ENCODE results near the gene AQR.
"Not testable (repeated sequence)": the region's sequence is repeated elsewhere in the genome, so short reads cannot be mapped to it uniquely, and the experiment has no call there.

Gene AQR

DNA sequence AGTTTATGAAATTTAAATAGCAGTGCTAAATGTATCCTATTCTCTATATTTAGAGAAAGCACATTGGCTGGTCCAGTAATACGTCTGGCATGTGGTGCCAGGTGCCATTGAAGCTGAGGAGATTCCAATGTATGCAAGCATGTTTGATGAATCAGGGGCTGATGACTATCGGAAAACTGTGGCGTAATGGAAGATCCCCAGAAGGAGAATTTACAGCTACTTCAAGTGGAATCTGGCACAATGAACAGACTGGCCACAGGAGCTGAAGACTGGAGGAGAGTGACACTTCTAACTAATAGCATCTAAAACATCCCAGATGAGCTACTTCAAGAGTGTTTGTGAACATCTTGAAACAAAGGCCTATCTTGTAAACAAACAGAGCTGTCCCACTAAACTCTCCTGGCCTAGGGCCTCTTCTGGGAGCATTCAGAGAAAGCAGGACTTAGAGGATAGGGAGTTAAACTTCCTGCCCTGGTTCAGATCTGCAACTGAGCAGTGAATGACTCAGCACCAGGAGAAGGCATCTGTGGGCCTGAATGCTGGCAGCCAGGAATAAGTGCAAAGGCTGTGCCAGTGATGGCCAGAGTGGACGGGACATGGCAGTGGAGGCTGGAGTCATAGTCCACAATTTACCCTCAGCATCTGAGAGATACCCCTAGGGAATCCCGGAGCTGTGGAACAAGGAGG is 159.0 kb downstream of the AQR start:
- DNase-seq, result no peak

DNA sequence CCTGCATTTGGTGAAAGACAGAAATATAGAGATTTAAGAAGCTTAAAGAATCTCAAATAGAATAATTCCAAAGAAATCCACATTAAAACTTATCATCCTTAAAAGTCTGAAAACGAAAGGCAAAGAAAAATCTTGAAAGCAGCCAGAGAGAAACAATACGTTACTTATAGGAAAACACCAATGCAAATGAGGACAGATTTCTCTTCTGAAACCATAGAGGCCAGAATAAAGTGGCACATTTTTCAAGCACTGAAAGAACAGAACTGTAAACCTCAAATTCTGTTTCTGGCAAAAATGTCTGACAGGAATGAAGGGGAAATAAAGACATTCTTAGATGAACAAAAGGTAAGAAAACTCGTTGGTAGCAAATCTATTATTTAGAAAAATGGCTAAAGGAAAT is 160.4 kb downstream of the AQR start:
- no peak for DNase-seq

DNA sequence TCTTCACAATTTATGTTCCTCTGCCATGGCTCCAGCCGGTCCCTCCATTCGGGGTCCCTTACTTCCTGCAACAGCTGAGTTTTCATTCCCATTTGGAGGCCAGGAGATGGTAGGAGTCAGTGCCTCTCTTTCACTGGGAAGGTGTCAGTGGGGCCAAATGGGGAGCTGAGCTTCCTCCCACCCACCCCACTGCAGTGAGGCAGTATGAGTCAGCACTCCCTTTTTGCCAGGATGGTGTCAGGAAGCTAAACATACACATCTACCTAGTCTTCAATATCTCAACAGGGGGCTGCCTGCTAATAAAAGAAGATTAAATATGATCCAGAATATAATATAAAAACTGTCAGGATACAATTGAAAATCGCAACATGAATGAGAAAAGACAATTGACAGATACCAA is 161.5 kb downstream of the AQR start:
- no peak for DNase-seq

DNA sequence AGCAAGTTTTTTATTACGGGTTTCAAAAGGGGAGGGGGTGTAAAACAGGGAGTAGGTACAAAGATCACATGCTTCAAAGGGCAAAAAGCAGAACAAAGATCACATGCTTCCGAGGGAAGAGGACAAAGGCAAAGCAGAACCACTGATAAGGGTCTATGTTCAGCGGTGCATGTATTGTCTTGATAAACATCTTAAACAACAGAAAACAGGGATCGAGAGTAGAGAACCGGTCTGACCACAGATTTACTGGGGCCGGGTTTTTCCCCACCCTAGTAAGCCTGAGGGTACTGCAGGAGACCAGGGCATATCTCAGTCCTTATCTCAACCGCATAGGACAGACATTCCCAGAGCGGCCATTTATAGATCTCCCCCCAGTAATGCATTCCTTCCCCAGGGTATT is 162.3 kb downstream of the AQR start:
- DNase-seq, result not testable (repeated sequence)

DNA sequence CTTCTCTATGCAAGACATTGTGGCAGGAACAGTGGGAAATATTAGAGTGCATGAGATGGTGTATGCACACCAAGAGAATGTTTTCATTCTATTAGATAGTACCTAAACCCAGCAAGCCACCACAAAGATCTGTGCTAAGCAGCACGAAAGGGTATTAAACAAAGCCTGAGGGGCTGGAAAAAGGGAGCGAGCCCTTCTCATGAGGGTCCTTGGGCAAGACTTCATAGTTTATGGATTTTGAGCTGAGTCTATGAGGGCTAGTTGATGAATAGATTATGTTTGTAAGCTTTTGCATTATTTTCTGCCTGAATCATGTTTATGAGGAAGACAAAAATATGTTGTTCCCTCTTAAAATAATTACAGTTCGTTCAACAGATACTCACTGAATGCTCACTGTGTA is 164.8 kb downstream of the AQR start:
- DNase-seq, result no peak

DNA sequence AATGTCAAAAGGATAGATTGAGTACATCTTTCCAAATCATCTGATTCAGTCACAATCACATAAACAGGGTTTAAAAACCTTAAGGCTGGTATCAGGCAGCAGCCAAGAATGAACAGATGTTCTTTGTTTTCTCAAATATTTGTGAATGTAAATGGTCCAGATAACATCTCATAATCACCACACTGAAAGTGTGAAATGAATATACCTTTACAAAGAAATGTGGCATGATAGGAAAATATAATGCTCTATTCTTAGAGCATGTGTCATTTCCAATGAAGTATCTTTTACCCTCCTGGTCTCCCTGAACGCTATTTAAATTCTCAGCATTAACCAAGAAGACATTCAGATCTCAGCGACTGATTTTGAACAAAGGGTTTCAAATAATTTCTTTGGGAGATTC is 165.4 kb downstream of the AQR start:
- no peak for DNase-seq

DNA sequence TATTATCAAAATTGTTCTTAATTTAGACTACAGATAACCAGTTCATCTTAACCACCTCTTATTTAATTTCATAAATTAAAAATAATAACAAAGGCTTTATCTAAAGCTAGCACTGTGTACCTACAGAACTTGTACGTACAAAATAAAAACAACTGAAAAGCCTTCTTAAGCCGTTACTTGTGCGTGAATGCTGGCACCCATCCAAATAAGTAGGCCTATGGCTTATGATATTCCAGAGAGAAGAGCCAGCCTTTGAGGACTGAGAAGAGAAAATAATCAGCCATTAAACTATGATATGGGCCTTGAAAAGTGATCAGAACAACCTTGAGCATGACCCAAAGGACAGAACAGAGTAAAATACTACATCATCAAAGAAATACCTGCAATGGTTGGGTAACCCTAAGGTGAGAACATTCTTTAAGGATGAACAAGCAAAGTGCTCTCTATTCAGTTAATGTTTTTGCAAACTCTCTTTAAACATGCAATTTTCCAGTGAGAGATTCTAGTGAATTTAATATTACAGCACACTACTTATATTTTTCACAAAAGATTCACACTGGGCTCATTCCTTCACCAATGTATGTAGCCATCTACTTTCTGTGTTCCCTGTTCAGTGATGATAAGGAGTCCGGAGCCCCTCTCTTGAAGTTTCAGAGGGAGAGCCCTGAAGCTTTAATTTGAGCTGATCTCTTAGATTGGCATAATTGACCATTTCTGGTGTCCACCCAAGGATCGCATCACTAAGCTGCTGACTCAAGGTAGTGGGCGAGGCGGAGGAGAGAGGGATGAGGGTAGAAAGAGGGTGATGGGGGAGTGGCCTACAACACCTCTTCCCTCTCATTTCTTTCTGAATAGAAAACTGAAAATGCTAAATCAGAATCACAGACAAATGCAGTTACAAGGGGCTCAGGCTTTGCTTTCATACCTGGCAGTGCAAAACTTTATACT is 166.5 kb downstream of the AQR start:
- no peak for DNase-seq

DNA sequence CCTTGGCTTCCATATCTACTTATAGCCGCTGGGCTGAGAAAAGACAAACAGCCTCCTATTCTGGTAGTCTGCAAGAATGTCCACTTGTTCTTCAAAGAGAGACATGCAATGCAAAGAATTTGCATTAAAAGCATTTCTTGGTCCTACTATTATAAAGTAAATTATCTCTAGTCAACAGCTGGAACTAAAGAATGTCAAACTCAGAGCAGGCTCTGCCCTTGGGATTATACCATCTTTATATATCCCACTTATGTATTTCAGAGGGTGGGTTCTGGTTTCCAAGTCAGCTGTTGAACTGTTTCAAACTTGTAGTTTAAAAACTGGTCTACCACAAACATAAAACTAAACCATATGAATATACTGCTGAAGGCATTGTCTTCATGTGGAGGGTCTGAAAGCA is 167.2 kb downstream of the AQR start:
- no peak for DNase-seq

Measured in NCI-H1092 treated with DMSO at 0.1 percent for 48 hours (cell line).